Prostate gland (tissue), 2 donors: ENCODE data around the gene SCNN1A.

Experiments used
- CTCF ChIP-seq, 4 experiments: fragments of 200-600 bp in 2 of 4; fragments of 450-650 bp in 2 of 4; sonication (generic) in 2 of 4; IDR thresholded peaks; 1 replicate in 3 of 4; 2 replicates in 1 of 4; pipeline ENCODE4 v1.5.1; 2016 to 2019; ENCODE audit warnings: antibody characterized with exemption in 4 of 4, mild to moderate bottlenecking in 2 of 4, moderate library complexity in 2 of 4
- POLR2A ChIP-seq: fragments of 450-650 bp; IDR thresholded peaks from one replicate; pipeline ENCODE4 v1.6.1; 2016; ENCODE audit warnings: antibody characterized with exemption, mild to moderate bottlenecking

- TF ChIP-seq POLR2A (no peak), CTCF (IDR thresholded peaks at IDR 0.05) (no peak)
Measured at GRCh38 chr12:6330192-6330591, 45.2 kb downstream of the SCNN1A start.
